Naive thymus-derived CD4-positive, alpha-beta T cell (primary cell): ENCODE measurements around the gene LIPJ. TPM values are rescaled to one million over a fixed set of nuclear protein-coding genes. Genes with fewer than 3 reads are reported as not detected.

Experiments
- ATAC-seq: fragments of 150-1000 bp; cut with Tn5 transposase; 2 replicates; pipeline ENCODE4 v1.10.0; 2021; ENCODE audit warnings: mild to moderate bottlenecking, moderate library complexity
- CTCF ChIA-PET: fragments of 350-600 bp; sonication (Branson Sonifier 250); formaldehyde crosslinking; loops from one replicate; lab custom pipeline; 2021; ENCODE audit warnings: antibody characterized with exemption; lab: Charles Lee
- POLR2A ChIA-PET: fragments of 350-600 bp; sonication (Branson Sonifier 250); formaldehyde crosslinking; loops from one replicate; lab custom pipeline; 2021; ENCODE audit warnings: antibody characterized with exemption, inconsistent platforms; lab: Charles Lee
- DNase-seq, 9 donors: peaks; one replicate each; pipeline versions ENCODE4 v3.0.0 to v3.0.0-alpha.2; 2020 to 2022; ENCODE audit warnings: mixed read lengths in 1 of 9
- H3K27ac ChIP-seq: one replicate; pipeline ENCODE4 v1.7.0; 2013; ENCODE audit warnings: mild to moderate bottlenecking, low read depth, low read length, moderate library complexity
- H3K27me3 ChIP-seq, 2 donors: one replicate each; pipeline ENCODE4 v1.7.0; 2013; ENCODE audit warnings: low read length in 2 of 2, mild to moderate bottlenecking in 2 of 2, moderate library complexity in 2 of 2; ENCODE audit not compliant: control insufficient read depth in 2 of 2, insufficient read depth in 2 of 2
- H3K36me3 ChIP-seq, 3 experiments: 1 replicate in 2 of 3; 2 replicates in 1 of 3; pipeline ENCODE4 v1.7.0; 2013; ENCODE audit warnings: low read length in 3 of 3, mild to moderate bottlenecking in 3 of 3, moderate library complexity in 1 of 3; ENCODE audit not compliant: insufficient read depth in 3 of 3, control insufficient read depth in 2 of 3
- H3K4me1 ChIP-seq, 2 donors: one replicate each; pipeline ENCODE4 v1.7.0; 2013; ENCODE audit warnings: low read length in 2 of 2, mild to moderate bottlenecking in 2 of 2, moderate library complexity in 1 of 2; ENCODE audit not compliant: control insufficient read depth in 2 of 2, insufficient read depth in 2 of 2
- H3K4me3 ChIP-seq: 2 replicates; pipeline ENCODE4 v1.7.0; 2013; ENCODE audit warnings: mild to moderate bottlenecking, low read length
- H3K9me3 ChIP-seq, 3 experiments: 1 replicate in 2 of 3; 2 replicates in 1 of 3; pipeline ENCODE4 v1.7.0; 2013; ENCODE audit warnings: low read length in 3 of 3; ENCODE audit not compliant: control insufficient read depth in 2 of 3
- H3K27ac Mint-ChIP-seq, 9 donors: one replicate each; pipeline ENCODE4 v1.8.0; 2020 to 2022; ENCODE audit warnings: mixed read lengths in 9 of 9, mild to moderate bottlenecking in 8 of 9, moderate library complexity in 5 of 9, inconsistent platforms in 2 of 9
- H3K27me3 Mint-ChIP-seq, 5 donors: one replicate each; pipeline ENCODE4 v1.8.0; 2021 to 2022; ENCODE audit warnings: mixed read lengths in 5 of 5, mild to moderate bottlenecking in 1 of 5
- H3K36me3 Mint-ChIP-seq, 5 donors: one replicate each; pipeline ENCODE4 v1.8.0; 2020 to 2022; ENCODE audit warnings: mixed read lengths in 5 of 5, mild to moderate bottlenecking in 3 of 5, inconsistent platforms in 1 of 5
- H3K4me1 Mint-ChIP-seq, 7 donors: one replicate each; pipeline ENCODE4 v1.8.0; 2020 to 2022; ENCODE audit warnings: mixed read lengths in 7 of 7, mild to moderate bottlenecking in 3 of 7, inconsistent platforms in 1 of 7
- H3K4me3 Mint-ChIP-seq, 10 donors: one replicate each; pipeline ENCODE4 v1.8.0; 2020 to 2022; ENCODE audit warnings: mild to moderate bottlenecking in 10 of 10, mixed read lengths in 10 of 10, moderate library complexity in 6 of 10, inconsistent platforms in 2 of 10
- H3K9me3 Mint-ChIP-seq, 11 donors: one replicate each; pipeline ENCODE4 v1.8.0; 2020 to 2022; ENCODE audit warnings: mixed read lengths in 11 of 11, mild to moderate bottlenecking in 4 of 11, inconsistent platforms in 1 of 11, moderate library complexity in 1 of 11
- intact Hi-C, 2 donors: fragments of 100-400 bp; cut with micrococcal nuclease; formaldehyde crosslinking; loops; one replicate each; pipeline ENCODE4 v1.15.1; 2023
- polyA plus RNA-seq, 2 donors: library from polyadenylated mRNA; unstranded; fragments of 300-500 nt; fragmentation: Illumina TruSeq; gene quantifications; one replicate each; pipeline ENCODE4 v1.2.3, GENCODE V29; 2021
- total RNA-seq, 6 experiments: library from RNA in 5 of 6; stranded (reverse) in 5 of 6; gene quantifications; 1 replicate in 5 of 6; 2 replicates in 1 of 6; pipeline ENCODE4 v1.2.3 and lab custom pipeline; 2021 to 2026

LIPJ gene
- total RNA-seq: under 1 TPM in 3 of 5 experiments, not detected in 2; 0.19 to 0.43 (median 0.32) TPM
- polyA plus RNA-seq: not detected
- total RNA-seq (lab: John Stamatoyannopoulos, UW): not detected

GRCh38 chr10:88586462-88586861, at the start of gene LIPJ:
Gene LIPJ, plus strand, starts transcription at chr10:88586762. Its CDS starts 3,926 bp downstream, at chr10:88590688.
- Mint-ChIP-seq H3K27me3 (peaks cover 0 to 32% (median 4%) of the 10 kb centered on the region in 5 donors), H3K4me3 (no peak within 1 kb of the TSS), H3K36me3 (peaks cover 0 to 5% (median 0%) of the 10 kb centered on the region in 5 donors), H3K4me1 (peaks cover 8 to 16% (median 12%) of the 10 kb centered on the region in 7 donors), H3K9me3 (peaks cover 0 to 21% (median 3%) of the 10 kb centered on the region in 11 donors), H3K27ac (no peak within 1 kb of the TSS)
- POLR2A ChIA-PET: no interaction called here
- no peaks in the 10 kb centered on the region for H3K27me3 ChIP-seq
- ATAC-seq: no peak
- DNase-seq: no peak
- CTCF ChIA-PET: no interaction called here
- intact Hi-C loops: loop anchor here in 1 of 2 donors (10.0 kb wide), 1 partner anchor 498 kb away; no protein-coding TSS in a partner anchor
- no peaks in the 10 kb centered on the region for H3K9me3 ChIP-seq
- no peak within 1 kb of the TSS for H3K27ac ChIP-seq
- no peak within 1 kb of the TSS for H3K4me3 ChIP-seq
- H3K36me3 ChIP-seq: no peaks in the 10 kb centered on the region
- H3K4me1 ChIP-seq: peaks cover 6 to 8% of the 10 kb centered on the region in 2 donors

- Histone ChIP-seq H3K4me1 (no peaks in the 10 kb centered on the region), H3K27ac (no peak overlapping the region), H3K36me3 (no peaks in the 10 kb centered on the region), H3K27me3 (no peaks in the 10 kb centered on the region), H3K9me3 (no peaks in the 10 kb centered on the region), H3K4me3 (no peak overlapping the region)
- DNase-seq: no peak
- CTCF ChIA-PET: no interaction called here
- intact Hi-C loops: no loop called here
- Mint-ChIP-seq H3K27me3 (peaks cover 0 to 30% (median 0%) of the 10 kb centered on the region in 5 donors), H3K9me3 (no peaks in the 10 kb centered on the region), H3K4me1 (peaks cover 0 to 6% (median 0%) of the 10 kb centered on the region in 7 donors), H3K27ac (no peak overlapping the region), H3K4me3 (no peak overlapping the region), H3K36me3 (peaks cover 0 to 9% (median 0%) of the 10 kb centered on the region in 5 donors)
- ATAC-seq: no peak
- POLR2A ChIA-PET: no interaction called here
Observed at GRCh38 chr10:88537322-88537721, 49.2 kb upstream of the LIPJ start.

GRCh38 chr10:88538048-88538447, 48.5 kb upstream of the LIPJ start:
- DNase-seq (no peak), ATAC-seq (no peak)
- no peak overlapping the region for H3K27ac Mint-ChIP-seq
- ChIA-PET POLR2A (no interaction called here), CTCF (no interaction called here)
- Histone ChIP-seq H3K4me1 (no peaks in the 10 kb centered on the region), H3K36me3 (no peaks in the 10 kb centered on the region), H3K4me3 (no peak overlapping the region), H3K27me3 (no peaks in the 10 kb centered on the region), H3K27ac (no peak overlapping the region), H3K9me3 (no peaks in the 10 kb centered on the region)
- peaks cover 0 to 6% (median 0%) of the 10 kb centered on the region in 7 donors for H3K4me1 Mint-ChIP-seq
- H3K36me3 Mint-ChIP-seq: peaks cover 0 to 12% (median 0%) of the 10 kb centered on the region in 5 donors
- intact Hi-C loops: no loop called here
- no peaks in the 10 kb centered on the region for H3K9me3 Mint-ChIP-seq
- H3K27me3 Mint-ChIP-seq: peaks cover 0 to 33% (median 0%) of the 10 kb centered on the region in 5 donors
- H3K4me3 Mint-ChIP-seq: no peak overlapping the region

- Histone ChIP-seq H3K27me3 (no peaks in the 10 kb centered on the region), H3K36me3 (no peaks in the 10 kb centered on the region), H3K4me1 (no peaks in the 10 kb centered on the region), H3K4me3 (no peak overlapping the region), H3K27ac (no peak overlapping the region), H3K9me3 (no peaks in the 10 kb centered on the region)
- intact Hi-C loops: no loop called here
- POLR2A ChIA-PET: no interaction called here
- Mint-ChIP-seq H3K27ac (no peak overlapping the region), H3K4me3 (no peak overlapping the region), H3K27me3 (peaks cover 0 to 27% (median 0%) of the 10 kb centered on the region in 5 donors), H3K9me3 (no peaks in the 10 kb centered on the region), H3K4me1 (peaks cover 0 to 4% (median 0%) of the 10 kb centered on the region in 7 donors), H3K36me3 (peaks cover 0 to 14% (median 0%) of the 10 kb centered on the region in 5 donors)
- CTCF ChIA-PET: no interaction called here
- ATAC-seq: no peak
- DNase-seq: no peak
Observed at GRCh38 chr10:88540351-88540750, 46.2 kb upstream of the LIPJ start.

- Histone ChIP-seq H3K9me3 (no peaks in the 10 kb centered on the region), H3K4me3 (no peak overlapping the region), H3K27me3 (no peaks in the 10 kb centered on the region), H3K36me3 (no peaks in the 10 kb centered on the region), H3K27ac (no peak overlapping the region), H3K4me1 (no peaks in the 10 kb centered on the region)
- Mint-ChIP-seq H3K36me3 (peaks cover 0 to 14% (median 0%) of the 10 kb centered on the region in 5 donors), H3K4me3 (no peak overlapping the region), H3K4me1 (peaks cover 0 to 4% (median 0%) of the 10 kb centered on the region in 7 donors), H3K27ac (no peak overlapping the region), H3K9me3 (no peaks in the 10 kb centered on the region), H3K27me3 (peaks cover 0 to 24% (median 0%) of the 10 kb centered on the region in 5 donors)
- ChIA-PET POLR2A (no interaction called here), CTCF (no interaction called here)
- intact Hi-C loops: no loop called here
- DNase-seq (no peak), ATAC-seq (no peak)
Observed at GRCh38 chr10:88541116-88541626, 45.4 kb upstream of the LIPJ start.

- no peaks in the 10 kb centered on the region for H3K9me3 Mint-ChIP-seq
- Histone ChIP-seq H3K27ac (no peak overlapping the region), H3K36me3 (no peaks in the 10 kb centered on the region), H3K4me3 (no peak overlapping the region), H3K4me1 (no peaks in the 10 kb centered on the region), H3K27me3 (no peaks in the 10 kb centered on the region), H3K9me3 (no peaks in the 10 kb centered on the region)
- H3K27ac Mint-ChIP-seq: no peak overlapping the region
- DNase-seq (no peak), ATAC-seq (no peak)
- POLR2A ChIA-PET: no interaction called here
- no peak overlapping the region for H3K4me3 Mint-ChIP-seq
- CTCF ChIA-PET: no interaction called here
- peaks cover 0 to 14% (median 0%) of the 10 kb centered on the region in 5 donors for H3K36me3 Mint-ChIP-seq
- peaks cover 0 to 4% (median 0%) of the 10 kb centered on the region in 7 donors for H3K4me1 Mint-ChIP-seq
- H3K27me3 Mint-ChIP-seq: peaks cover 0 to 20% (median 0%) of the 10 kb centered on the region in 5 donors
- intact Hi-C loops: no loop called here
Observed at GRCh38 chr10:88542522-88542921, 44.0 kb upstream of the LIPJ start.
